SK-N-SH treated with all-trans-retinoic acid at 6 μM for 48 hours (cell line): ENCODE measurements around the gene MEAF6.

Experiments
- ATAC-seq: fragments of 200-7000 bp; cut with Tn5 transposase; 3 replicates; pipeline ENCODE4 v1.9.1; 2020; ENCODE audit warnings: mild to moderate bottlenecking, moderate library complexity
- ARNTL ChIP-seq: fragments of 450-650 bp; formaldehyde crosslinking; IDR thresholded peaks from 2 replicates; pipeline ENCODE4 v1.5.0; 2020; ENCODE audit warnings: low read depth, mild to moderate bottlenecking, moderate library complexity, borderline replicate concordance
- BACH2 ChIP-seq: fragments of 250-450 bp; sonication (Bioruptor Pico); IDR thresholded peaks from 2 replicates; pipeline ENCODE4 v1.9.0; 2021; ENCODE audit warnings: mild to moderate bottlenecking, borderline replicate concordance
- CREB5 ChIP-seq: fragments of 250-450 bp; sonication (Bioruptor Pico); IDR thresholded peaks from 2 replicates; pipeline ENCODE4 v1.5.1; 2020; ENCODE audit warnings: low read depth, mild to moderate bottlenecking, moderate library complexity
- ESRRG ChIP-seq: fragments of 250-450 bp; sonication (Bioruptor Pico); IDR thresholded peaks from 2 replicates; pipeline ENCODE4 v1.6.1; 2021; ENCODE audit warnings: mild to moderate bottlenecking
- GLIS3 ChIP-seq: fragments of 250-450 bp; sonication (Bioruptor Pico); IDR thresholded peaks from 2 replicates; pipeline ENCODE4 v1.5.0; 2020; ENCODE audit warnings: mild to moderate bottlenecking, moderate library complexity
- ISL1 ChIP-seq: fragments of 250-450 bp; sonication (Bioruptor Pico); IDR thresholded peaks from 2 replicates; pipeline ENCODE4 v2.1.2; 2022; ENCODE audit warnings: mild to moderate bottlenecking, moderate library complexity
- SNAI2 ChIP-seq: fragments of 250-450 bp; sonication (Bioruptor Pico); IDR thresholded peaks from 2 replicates; pipeline ENCODE4 v1.5.0; 2020; ENCODE audit warnings: mild to moderate bottlenecking, moderate library complexity
- TOX ChIP-seq: fragments of 250-450 bp; sonication (Bioruptor Pico); IDR thresholded peaks from 2 replicates; pipeline ENCODE4 v1.8.0; 2021; ENCODE audit warnings: mild to moderate bottlenecking, moderate library complexity, borderline replicate concordance
- TSHZ2 ChIP-seq: fragments of 250-450 bp; sonication (Bioruptor Pico); IDR thresholded peaks from 2 replicates; pipeline ENCODE4 v1.5.0; 2020; ENCODE audit warnings: mild to moderate bottlenecking, moderate library complexity
- ZC3H10 ChIP-seq: fragments of 250-450 bp; sonication (Bioruptor Pico); IDR thresholded peaks from 2 replicates; pipeline ENCODE4 v1.5.1; 2021; ENCODE audit warnings: mild to moderate bottlenecking, moderate library complexity
- ZNF565 ChIP-seq: fragments of 450-650 bp; formaldehyde crosslinking; conservative IDR thresholded peaks from 2 replicates; pipeline ENCODE4 v1.5.0; 2020; ENCODE audit warnings: low read depth, mild to moderate bottlenecking, moderate library complexity
- ZNF8 ChIP-seq: fragments of 450-650 bp; formaldehyde crosslinking; IDR thresholded peaks from 2 replicates; pipeline ENCODE4 v1.5.0; 2020; ENCODE audit warnings: mild to moderate bottlenecking, moderate library complexity
- TF ChIP-seq, protein P1 (sequence below): fragments of 250-450 bp; sonication (Bioruptor Pico); IDR thresholded peaks from 2 replicates; pipeline ENCODE4 v1.5.1; 2021; ENCODE audit warnings: mild to moderate bottlenecking, moderate library complexity
- TF ChIP-seq, protein P2 (sequence below): fragments of 250-450 bp; sonication (Bioruptor Pico); IDR thresholded peaks from 2 replicates; pipeline ENCODE4 v1.8.0; 2020; ENCODE audit warnings: mild to moderate bottlenecking, moderate library complexity, borderline replicate concordance
- TF ChIP-seq, protein P3 (sequence below): fragments of 250-450 bp; sonication (Bioruptor Pico); IDR thresholded peaks from 2 replicates; pipeline ENCODE4 v1.8.0; 2021; ENCODE audit warnings: low read depth, mild to moderate bottlenecking, moderate library complexity, borderline replicate concordance

Gene MEAF6

GRCh38 chr1:37456614-37457013 lies 58.0 kb downstream of the MEAF6 start:
- no peak for ATAC-seq
- no peak for TF ChIP-seq SNAI2
- no peak for TF ChIP-seq TSHZ2 (CRISPR knock-in tag)
- TF ChIP-seq ZC3H10 (CRISPR knock-in tag) = no peak
- TF ChIP-seq, protein P1, sequence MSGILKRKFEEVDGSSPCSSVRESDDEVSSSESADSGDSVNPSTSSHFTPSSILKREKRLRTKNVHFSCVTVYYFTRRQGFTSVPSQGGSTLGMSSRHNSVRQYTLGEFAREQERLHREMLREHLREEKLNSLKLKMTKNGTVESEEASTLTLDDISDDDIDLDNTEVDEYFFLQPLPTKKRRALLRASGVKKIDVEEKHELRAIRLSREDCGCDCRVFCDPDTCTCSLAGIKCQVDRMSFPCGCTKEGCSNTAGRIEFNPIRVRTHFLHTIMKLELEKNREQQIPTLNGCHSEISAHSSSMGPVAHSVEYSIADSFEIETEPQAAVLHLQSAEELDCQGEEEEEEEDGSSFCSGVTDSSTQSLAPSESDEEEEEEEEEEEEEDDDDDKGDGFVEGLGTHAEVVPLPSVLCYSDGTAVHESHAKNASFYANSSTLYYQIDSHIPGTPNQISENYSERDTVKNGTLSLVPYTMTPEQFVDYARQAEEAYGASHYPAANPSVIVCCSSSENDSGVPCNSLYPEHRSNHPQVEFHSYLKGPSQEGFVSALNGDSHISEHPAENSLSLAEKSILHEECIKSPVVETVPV = no peak
- TF ChIP-seq, protein P2, sequence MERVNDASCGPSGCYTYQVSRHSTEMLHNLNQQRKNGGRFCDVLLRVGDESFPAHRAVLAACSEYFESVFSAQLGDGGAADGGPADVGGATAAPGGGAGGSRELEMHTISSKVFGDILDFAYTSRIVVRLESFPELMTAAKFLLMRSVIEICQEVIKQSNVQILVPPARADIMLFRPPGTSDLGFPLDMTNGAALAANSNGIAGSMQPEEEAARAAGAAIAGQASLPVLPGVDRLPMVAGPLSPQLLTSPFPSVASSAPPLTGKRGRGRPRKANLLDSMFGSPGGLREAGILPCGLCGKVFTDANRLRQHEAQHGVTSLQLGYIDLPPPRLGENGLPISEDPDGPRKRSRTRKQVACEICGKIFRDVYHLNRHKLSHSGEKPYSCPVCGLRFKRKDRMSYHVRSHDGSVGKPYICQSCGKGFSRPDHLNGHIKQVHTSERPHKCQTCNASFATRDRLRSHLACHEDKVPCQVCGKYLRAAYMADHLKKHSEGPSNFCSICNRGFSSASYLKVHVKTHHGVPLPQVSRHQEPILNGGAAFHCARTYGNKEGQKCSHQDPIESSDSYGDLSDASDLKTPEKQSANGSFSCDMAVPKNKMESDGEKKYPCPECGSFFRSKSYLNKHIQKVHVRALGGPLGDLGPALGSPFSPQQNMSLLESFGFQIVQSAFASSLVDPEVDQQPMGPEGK (CRISPR knock-in tag) = no peak
- no peak for TF ChIP-seq ESRRG (CRISPR knock-in tag)
- TF ChIP-seq ZNF565 (CRISPR knock-in tag) = no peak
- TF ChIP-seq, protein P3, sequence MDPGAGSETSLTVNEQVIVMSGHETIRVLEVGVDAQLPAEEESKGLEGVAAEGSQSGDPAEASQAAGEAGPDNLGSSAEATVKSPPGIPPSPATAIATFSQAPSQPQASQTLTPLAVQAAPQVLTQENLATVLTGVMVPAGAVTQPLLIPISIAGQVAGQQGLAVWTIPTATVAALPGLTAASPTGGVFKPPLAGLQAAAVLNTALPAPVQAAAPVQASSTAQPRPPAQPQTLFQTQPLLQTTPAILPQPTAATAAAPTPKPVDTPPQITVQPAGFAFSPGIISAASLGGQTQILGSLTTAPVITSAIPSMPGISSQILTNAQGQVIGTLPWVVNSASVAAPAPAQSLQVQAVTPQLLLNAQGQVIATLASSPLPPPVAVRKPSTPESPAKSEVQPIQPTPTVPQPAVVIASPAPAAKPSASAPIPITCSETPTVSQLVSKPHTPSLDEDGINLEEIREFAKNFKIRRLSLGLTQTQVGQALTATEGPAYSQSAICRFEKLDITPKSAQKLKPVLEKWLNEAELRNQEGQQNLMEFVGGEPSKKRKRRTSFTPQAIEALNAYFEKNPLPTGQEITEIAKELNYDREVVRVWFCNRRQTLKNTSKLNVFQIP (CRISPR knock-in tag) = no peak

DNA sequence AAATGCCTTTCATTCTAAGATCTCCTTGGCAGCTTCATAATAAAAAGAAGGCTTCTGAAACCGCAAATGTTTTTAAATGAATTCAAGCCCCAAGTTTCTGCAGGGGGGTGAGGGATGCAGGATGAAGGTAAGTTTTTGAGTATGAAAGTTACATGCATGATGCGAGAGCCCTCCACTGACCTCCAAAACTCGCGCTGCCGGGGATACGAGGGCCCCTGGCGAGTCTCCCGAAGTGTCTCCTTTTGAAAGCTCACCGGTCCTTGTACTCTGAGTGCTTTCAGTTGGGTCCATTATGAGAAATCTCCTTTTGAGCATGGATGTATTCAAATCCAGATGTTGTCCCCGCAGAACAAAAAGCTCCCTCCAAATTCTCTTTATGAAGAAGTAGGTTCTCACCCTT lies 59.0 kb downstream of the MEAF6 start:
- TF ChIP-seq ISL1 (CRISPR knock-in tag) = no peak
- TF ChIP-seq ZNF8 = no peak
- no peak for TF ChIP-seq GLIS3 (CRISPR knock-in tag)
- TF ChIP-seq CREB5 = no peak
- no peak for TF ChIP-seq ZNF565 (CRISPR knock-in tag)
- TF ChIP-seq, protein P1 = no peak
- TF ChIP-seq, protein P3 (CRISPR knock-in tag) = no peak
- no peak for TF ChIP-seq BACH2 (CRISPR knock-in tag)
- ATAC-seq = no peak

- ATAC-seq = no peak
- TF ChIP-seq ZNF8 = no peak
- no peak for TF ChIP-seq GLIS3 (CRISPR knock-in tag)
- TF ChIP-seq TOX = no peak
- TF ChIP-seq ZC3H10 (CRISPR knock-in tag) = no peak
- TF ChIP-seq SNAI2 = no peak
Measured at GRCh38 chr1:37453647-37454046, 60.9 kb downstream of the MEAF6 start.

DNA sequence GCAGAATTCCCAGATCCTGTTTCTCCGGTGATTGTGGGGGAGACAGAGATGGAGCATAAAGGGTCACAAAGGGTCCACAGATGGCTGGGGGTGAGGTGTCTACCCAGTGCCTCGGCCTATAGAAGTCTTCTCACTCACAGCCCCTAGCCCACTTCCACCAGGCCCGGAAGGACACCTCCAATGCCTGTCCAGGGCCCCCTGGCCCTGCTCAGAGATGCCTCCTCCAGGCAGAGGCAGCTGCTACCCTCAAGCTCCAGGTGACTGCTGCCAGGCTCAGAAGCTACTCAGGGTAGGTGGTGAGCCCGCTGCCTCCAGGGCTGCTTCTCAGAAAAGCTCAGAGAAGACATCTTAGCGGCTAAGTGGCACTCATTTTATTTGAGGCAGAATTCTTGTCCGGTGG lies 62.1 kb downstream of the MEAF6 start:
- TF ChIP-seq ARNTL (CRISPR knock-in tag) (no peak), TOX (no peak)
- TF ChIP-seq, protein P2 (CRISPR knock-in tag) = no peak
- TF ChIP-seq, protein P3 (CRISPR knock-in tag) = no peak
- ATAC-seq = no peak
